ENCODE data around the gene TEF. TPM values are rescaled to one million over a fixed set of nuclear protein-coding genes. Genes with fewer than 3 reads are reported as not detected.

Gene TEF
- total RNA-seq, 4 donors from 2014 or later: 19.5 to 47.8 (median 36.6) TPM

DNA sequence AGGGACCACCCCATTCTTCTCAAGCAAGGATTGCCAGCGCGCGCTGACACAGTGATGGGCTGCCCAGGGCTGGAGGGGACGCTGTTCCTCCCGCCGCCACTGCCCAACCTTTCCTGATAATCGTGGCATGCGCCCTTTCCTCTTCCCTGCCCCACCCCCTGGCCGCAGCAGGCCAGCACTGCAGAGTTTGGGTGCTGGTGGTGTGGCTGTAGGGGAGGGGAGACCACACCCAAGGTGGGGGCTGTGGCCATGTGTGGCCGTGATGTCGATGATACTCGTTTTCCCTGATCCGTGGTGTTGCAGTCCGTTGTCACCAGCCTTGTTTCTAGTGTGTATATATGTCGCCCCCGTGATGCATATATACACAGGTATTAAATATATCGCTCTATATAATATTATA, 22.8 kb upstream of the TEF start:
- TF ChIP-seq POLR2A (IDR thresholded peaks at IDR 0.05; ENCODE audit: low read depth) (no peak), POLR2AphosphoS5 (IDR thresholded peaks at IDR 0.05) (no peak), EP300 (IDR thresholded peaks at IDR 0.05) (no peak)
- TF ChIP-seq, protein P1, sequence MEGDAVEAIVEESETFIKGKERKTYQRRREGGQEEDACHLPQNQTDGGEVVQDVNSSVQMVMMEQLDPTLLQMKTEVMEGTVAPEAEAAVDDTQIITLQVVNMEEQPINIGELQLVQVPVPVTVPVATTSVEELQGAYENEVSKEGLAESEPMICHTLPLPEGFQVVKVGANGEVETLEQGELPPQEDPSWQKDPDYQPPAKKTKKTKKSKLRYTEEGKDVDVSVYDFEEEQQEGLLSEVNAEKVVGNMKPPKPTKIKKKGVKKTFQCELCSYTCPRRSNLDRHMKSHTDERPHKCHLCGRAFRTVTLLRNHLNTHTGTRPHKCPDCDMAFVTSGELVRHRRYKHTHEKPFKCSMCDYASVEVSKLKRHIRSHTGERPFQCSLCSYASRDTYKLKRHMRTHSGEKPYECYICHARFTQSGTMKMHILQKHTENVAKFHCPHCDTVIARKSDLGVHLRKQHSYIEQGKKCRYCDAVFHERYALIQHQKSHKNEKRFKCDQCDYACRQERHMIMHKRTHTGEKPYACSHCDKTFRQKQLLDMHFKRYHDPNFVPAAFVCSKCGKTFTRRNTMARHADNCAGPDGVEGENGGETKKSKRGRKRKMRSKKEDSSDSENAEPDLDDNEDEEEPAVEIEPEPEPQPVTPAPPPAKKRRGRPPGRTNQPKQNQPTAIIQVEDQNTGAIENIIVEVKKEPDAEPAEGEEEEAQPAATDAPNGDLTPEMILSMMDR (IDR thresholded peaks at IDR 0.05): no peak
- peaks cover 0 to 6% (median 0%) of the 10 kb centered on the region in 4 donors for H3K4me1 ChIP-seq
- no peak for DNase-seq (ENCODE audit: extremely low spot score)
- H3K36me3 ChIP-seq: peaks cover 26 to 51% (median 46%) of the 10 kb centered on the region in 4 donors
- H3K27ac ChIP-seq (replicated peaks in 1 of 4): no peak overlapping the region
- no peak overlapping the region for H3K4me3 ChIP-seq
- intact Hi-C loops (cut with DNase I): no loop called here
- H3K27me3 ChIP-seq: no peaks in the 10 kb centered on the region
- H3K9me3 ChIP-seq: no peaks in the 10 kb centered on the region
- WGBS: 72% methylated on average over 14 of the region's 17 CpGs

DNA sequence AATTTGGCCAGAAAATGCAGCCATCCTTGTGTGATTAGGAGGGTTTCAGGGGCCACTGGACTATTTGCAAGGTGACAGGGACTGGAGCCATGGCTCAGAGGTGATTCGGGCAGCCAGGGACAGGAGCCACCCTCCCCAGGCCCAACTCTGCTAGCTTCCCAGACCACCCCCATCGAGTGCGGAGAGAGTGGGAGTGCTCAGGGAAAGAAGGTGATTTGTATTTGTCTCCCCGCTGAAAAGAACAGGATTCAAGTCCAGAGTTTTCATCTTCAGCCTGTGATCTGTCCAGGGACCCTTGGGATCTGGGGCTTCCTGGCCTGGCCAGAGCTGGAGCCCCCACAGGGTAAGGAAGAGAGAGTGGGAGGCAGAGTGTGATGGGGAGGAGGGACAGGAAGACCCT, 22.4 kb upstream of the TEF start:
- H3K27me3 ChIP-seq: no peaks in the 10 kb centered on the region
- H3K9me3 ChIP-seq: no peaks in the 10 kb centered on the region
- H3K27ac ChIP-seq (replicated peaks in 1 of 4): no peak overlapping the region
- intact Hi-C loops (cut with DNase I): no loop called here
- peaks cover 26 to 47% (median 42%) of the 10 kb centered on the region in 4 donors for H3K36me3 ChIP-seq
- no peak overlapping the region for H3K4me3 ChIP-seq
- WGBS: 69% methylated on average over 4 of the region's 4 CpGs
- DNase-seq (ENCODE audit: extremely low spot score): no peak
- TF ChIP-seq POLR2A (IDR thresholded peaks at IDR 0.05; ENCODE audit: low read depth) (no peak), POLR2AphosphoS5 (IDR thresholded peaks at IDR 0.05) (no peak), EP300 (IDR thresholded peaks at IDR 0.05) (no peak)
- TF ChIP-seq, protein P1 (IDR thresholded peaks at IDR 0.05): no peak
- peaks cover 0 to 6% (median 0%) of the 10 kb centered on the region in 4 donors for H3K4me1 ChIP-seq

DNA sequence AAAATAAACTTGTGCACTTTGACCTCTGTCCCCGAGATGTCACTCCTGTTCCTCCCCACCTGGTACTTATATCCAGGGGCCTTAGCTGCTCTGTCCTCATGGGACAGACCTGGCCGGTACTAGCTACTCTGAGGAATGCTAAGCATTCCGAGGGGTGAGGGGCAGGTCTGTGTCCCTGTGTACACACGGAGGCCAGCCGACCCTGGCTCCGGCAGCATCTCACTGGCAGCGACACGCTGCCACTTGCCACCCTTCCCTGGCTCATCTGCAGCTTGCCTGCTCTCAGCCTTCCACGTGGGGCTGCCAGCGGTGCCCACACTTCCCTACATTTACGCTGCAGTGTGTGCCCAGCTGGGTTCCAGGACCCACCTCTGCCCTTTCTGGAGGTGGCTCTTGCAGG, 21.6 kb upstream of the TEF start:
- H3K4me1 ChIP-seq: peaks cover 0 to 6% (median 0%) of the 10 kb centered on the region in 4 donors
- intact Hi-C loops (cut with DNase I): no loop called here
- no peak overlapping the region for H3K27ac ChIP-seq (replicated peaks in 1 of 4)
- no peaks in the 10 kb centered on the region for H3K9me3 ChIP-seq
- peaks cover 22 to 39% (median 35%) of the 10 kb centered on the region in 4 donors for H3K36me3 ChIP-seq
- WGBS: 69% methylated on average over 7 of the region's 11 CpGs
- TF ChIP-seq, protein P1 (IDR thresholded peaks at IDR 0.05): no peak
- TF ChIP-seq POLR2AphosphoS5 (IDR thresholded peaks at IDR 0.05): no peak
- H3K27me3 ChIP-seq: no peaks in the 10 kb centered on the region
- no peak for DNase-seq (ENCODE audit: extremely low spot score)
- H3K4me3 ChIP-seq: no peak overlapping the region

DNA sequence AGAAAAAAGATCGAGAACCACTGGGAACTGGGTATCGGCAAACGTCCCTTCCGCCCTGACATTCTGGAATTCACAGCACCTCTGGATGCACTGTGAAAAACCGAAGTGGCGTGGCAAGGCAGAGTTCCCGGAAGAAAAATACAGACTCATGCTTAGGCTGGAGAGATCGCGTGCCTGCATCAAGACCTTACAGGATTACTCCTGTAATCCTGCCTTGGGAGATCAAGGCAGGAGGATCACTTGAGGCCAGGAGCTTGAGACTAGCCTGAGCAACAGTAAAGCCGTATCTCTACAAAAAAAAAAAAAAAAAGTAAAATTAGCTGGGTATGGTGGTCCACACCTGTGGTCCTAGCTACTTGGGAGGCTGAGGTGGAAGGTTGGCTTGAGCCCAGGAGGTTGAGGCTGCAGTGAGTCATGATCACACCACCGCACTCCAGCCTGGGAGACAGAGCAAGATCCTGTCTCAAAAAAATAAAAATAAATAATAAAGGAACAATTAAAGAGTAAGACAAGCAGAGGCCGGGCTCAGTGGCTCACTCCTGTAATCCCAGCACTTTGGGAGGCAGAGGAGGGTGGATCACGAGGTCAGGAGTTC, 19.9 kb upstream of the TEF start:
- 92% methylated on average over 13 of the region's 13 CpGs for WGBS
- TF ChIP-seq, protein P1 (IDR thresholded peaks at IDR 0.05): no peak
- TF ChIP-seq POLR2A (IDR thresholded peaks at IDR 0.05; ENCODE audit: low read depth) (no peak), EP300 (IDR thresholded peaks at IDR 0.05) (no peak), POLR2AphosphoS5 (IDR thresholded peaks at IDR 0.05) (no peak)
- H3K4me1 ChIP-seq: peaks cover 3 to 11% (median 7%) of the 10 kb centered on the region in 4 donors
- intact Hi-C loops (cut with DNase I): no loop called here
- no peaks in the 10 kb centered on the region for H3K9me3 ChIP-seq
- no peak for DNase-seq (ENCODE audit: extremely low spot score)
- H3K4me3 ChIP-seq: no peak overlapping the region
- H3K27me3 ChIP-seq: no peaks in the 10 kb centered on the region
- H3K27ac ChIP-seq (replicated peaks in 1 of 4): no peak overlapping the region
- peaks cover 5 to 22% (median 18%) of the 10 kb centered on the region in 4 donors for H3K36me3 ChIP-seq

DNA sequence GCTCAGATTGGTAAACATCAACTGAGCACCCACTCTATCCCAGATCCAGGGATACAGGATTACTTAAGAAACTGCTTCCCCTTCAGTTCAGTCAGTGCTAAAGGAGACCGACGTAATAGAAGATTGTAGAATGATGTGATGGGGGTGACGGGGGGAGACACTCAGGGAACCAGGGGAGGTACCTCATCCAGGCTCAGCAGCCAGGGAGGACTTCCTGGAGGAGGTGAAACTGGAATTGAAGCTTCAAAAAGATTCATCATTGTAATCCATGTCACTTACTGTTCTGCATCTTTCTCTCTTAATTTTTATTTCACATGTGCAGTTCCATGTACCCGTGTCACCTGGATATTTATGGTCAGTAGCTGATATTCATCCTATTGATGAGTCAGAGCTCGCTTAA, 19.1 kb upstream of the TEF start:
- peaks cover 0 to 14% (median 10%) of the 10 kb centered on the region in 4 donors for H3K36me3 ChIP-seq
- no peak overlapping the region for H3K4me3 ChIP-seq
- no peak for TF ChIP-seq EP300 (IDR thresholded peaks at IDR 0.05)
- no peak for DNase-seq (ENCODE audit: extremely low spot score)
- H3K27ac ChIP-seq (replicated peaks in 1 of 4): no peak overlapping the region
- intact Hi-C loops (cut with DNase I): no loop called here
- no peaks in the 10 kb centered on the region for H3K9me3 ChIP-seq
- no peaks in the 10 kb centered on the region for H3K27me3 ChIP-seq
- WGBS: 84% methylated on average over 5 of the region's 5 CpGs
- peaks cover 11 to 17% (median 15%) of the 10 kb centered on the region in 4 donors for H3K4me1 ChIP-seq

All from esophagus muscularis mucosa (tissue), 4 donors.